ENCODE results near the gene FANCE. TPM values are rescaled to one million over a fixed set of nuclear protein-coding genes. Genes with fewer than 3 reads are reported as not detected.

FANCE gene, protein sequence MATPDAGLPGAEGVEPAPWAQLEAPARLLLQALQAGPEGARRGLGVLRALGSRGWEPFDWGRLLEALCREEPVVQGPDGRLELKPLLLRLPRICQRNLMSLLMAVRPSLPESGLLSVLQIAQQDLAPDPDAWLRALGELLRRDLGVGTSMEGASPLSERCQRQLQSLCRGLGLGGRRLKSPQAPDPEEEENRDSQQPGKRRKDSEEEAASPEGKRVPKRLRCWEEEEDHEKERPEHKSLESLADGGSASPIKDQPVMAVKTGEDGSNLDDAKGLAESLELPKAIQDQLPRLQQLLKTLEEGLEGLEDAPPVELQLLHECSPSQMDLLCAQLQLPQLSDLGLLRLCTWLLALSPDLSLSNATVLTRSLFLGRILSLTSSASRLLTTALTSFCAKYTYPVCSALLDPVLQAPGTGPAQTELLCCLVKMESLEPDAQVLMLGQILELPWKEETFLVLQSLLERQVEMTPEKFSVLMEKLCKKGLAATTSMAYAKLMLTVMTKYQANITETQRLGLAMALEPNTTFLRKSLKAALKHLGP
- 11.0 and 12.6 TPM in 2 replicates for total RNA-seq (2014; rRNA removed; shearing (Covaris generic))

GRCh38 chr6:35452183-35453090 lies at the start of gene FANCE:
TSS of gene FANCE (plus strand) at chr6:35452338. CDS start at chr6:35452546, 208 bp downstream.

DNA sequence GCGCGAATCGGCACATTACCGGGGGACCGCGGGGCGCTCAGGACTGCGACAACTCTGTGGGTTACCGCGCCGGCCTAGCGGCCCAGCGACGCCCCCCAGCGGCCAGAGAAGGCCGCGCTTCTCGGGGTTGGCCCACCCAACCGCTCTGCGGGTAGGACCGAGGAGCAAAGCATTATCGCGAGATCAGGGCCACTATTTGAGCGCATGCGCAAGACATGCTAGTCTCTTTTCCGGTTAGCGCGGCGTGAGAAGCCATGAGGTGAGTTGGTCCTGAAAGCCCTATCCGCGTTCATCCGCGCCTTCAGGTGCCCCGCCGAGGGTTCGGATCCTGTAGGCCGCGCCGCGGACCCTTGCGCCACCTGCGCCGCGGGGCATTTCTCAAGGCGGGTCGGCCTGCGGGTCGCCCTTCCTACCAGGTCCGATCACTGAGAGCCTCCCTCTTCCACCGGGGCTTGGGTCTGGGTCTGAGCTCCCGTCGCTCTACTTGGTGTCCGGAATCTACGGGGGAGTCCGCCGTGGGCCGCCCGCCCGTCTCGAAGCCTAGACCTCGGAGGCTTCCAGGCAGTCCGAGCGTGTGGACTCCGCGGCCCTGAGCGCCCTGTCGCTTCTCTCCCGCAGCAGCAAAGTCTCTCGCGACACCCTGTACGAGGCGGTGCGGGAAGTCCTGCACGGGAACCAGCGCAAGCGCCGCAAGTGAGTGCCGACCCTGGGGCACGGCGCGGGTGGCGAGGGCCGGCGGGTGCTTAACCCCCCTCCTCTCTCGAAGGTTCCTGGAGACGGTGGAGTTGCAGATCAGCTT lies 16.2 kb downstream of the FANCE start, which contains the start of gene RPL10A:
RPL10A (plus strand) TSS at position 221 of the 799 bp plus-strand sequence; CDS start at position 255, 34 bp downstream.

GRCh38 chr6:35496841-35497570 lies 44.9 kb downstream of the FANCE start, which contains the start of gene TEAD3:
TSS of gene TEAD3 (minus strand) at chr6:35497079.

DNA sequence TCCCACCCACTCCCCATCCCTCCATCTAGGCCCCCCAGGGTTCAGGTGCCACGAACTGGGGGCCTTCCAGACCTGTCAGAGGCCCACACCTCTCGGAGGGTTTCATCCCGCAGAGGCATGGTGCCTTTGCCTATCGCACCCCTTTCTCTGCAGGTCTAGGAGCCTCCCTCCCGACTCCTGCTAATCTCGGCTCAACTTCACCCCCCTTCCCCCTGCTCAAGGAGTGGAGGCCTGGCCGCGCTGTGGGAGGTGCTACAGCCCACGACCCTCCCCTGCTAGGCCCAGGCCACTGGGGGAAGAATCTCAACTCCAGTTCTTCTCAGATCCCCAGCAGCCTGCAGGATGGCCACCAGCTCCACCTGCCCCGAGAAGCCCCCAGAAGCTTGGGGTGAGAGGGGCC lies 60.6 kb downstream of the FANCE start, which contains the start of gene TULP1:
TULP1 (minus strand) TSS at position 157 of the 400 bp plus-strand sequence; CDS start at position 119, 38 bp downstream.

Small RNA genes within 50 kb of the gene (small RNA-seq; reads per million reads assigned to genes)
- gene MIR7111: not detected

Other genes with a start within 250 kb of the FANCE start
- gene SCUBE3, start 238.4 kb upstream of the FANCE start, total RNA-seq (2014; rRNA removed; shearing (Covaris generic)): 0.82 and 1.0 TPM in 2 replicates
- 15.6 and 16.6 TPM in 2 replicates for gene ZNF76, start 192.6 kb upstream of the FANCE start, total RNA-seq (2014; rRNA removed; shearing (Covaris generic))
- 1.0 and 1.5 TPM in 2 replicates for gene DEF6, start 154.5 kb upstream of the FANCE start, total RNA-seq (2014; rRNA removed; shearing (Covaris generic))
- 3.4 and 5.1 TPM in 2 replicates for gene PPARD, start 109.8 kb upstream of the FANCE start, total RNA-seq (2014; rRNA removed; shearing (Covaris generic))
- gene RPL10A, start 16.1 kb downstream of the FANCE start, total RNA-seq (2014; rRNA removed; shearing (Covaris generic)): 2,213 and 2,421 TPM in 2 replicates
- gene TEAD3, start 44.7 kb downstream of the FANCE start, total RNA-seq (2014; rRNA removed; shearing (Covaris generic)): 4.2 and 6.3 TPM in 2 replicates
- not detected in 2 replicates for gene TULP1, start 60.6 kb downstream of the FANCE start, total RNA-seq (2014; rRNA removed; shearing (Covaris generic))
- gene FKBP5, start 236.6 kb downstream of the FANCE start, total RNA-seq (2014; rRNA removed; shearing (Covaris generic)): 7.0 and 8.8 TPM in 2 replicates